Activated CD4-positive, alpha-beta T cell treated with anti-CD3 and anti-CD28 coated beads, Interleukin-2, amount 10 ng/mL, durations not matched to agents 24 days and 14 days (primary cell): ENCODE results near the gene THSD7B. TPM values are rescaled to one million over a fixed set of nuclear protein-coding genes. Genes with fewer than 3 reads are reported as not detected.
"Not testable (repeated sequence)": the region's sequence is repeated elsewhere in the genome, so short reads cannot be mapped to it uniquely, and the experiment has no call there.

Source experiments
- DNase-seq: peaks from one replicate; pipeline ENCODE4 v3.0.0; 2022
- H3K27ac Mint-ChIP-seq: one replicate; pipeline ENCODE4 v1.8.0; 2022; ENCODE audit warnings: mild to moderate bottlenecking, mixed read lengths
- H3K27me3 Mint-ChIP-seq: one replicate; pipeline ENCODE4 v1.8.0; 2022; ENCODE audit warnings: mixed read lengths
- H3K36me3 Mint-ChIP-seq: one replicate; pipeline ENCODE4 v1.8.0; 2022; ENCODE audit warnings: low read depth, mild to moderate bottlenecking, mixed read lengths
- H3K4me1 Mint-ChIP-seq: one replicate; pipeline ENCODE4 v1.8.0; 2021; ENCODE audit warnings: mixed read lengths
- H3K4me3 Mint-ChIP-seq: one replicate; pipeline ENCODE4 v1.8.0; 2022; ENCODE audit warnings: mild to moderate bottlenecking, moderate library complexity, mixed read lengths
- H3K9me3 Mint-ChIP-seq: one replicate; pipeline ENCODE4 v1.8.0; 2021; ENCODE audit warnings: mixed read lengths
- intact Hi-C: fragments of 100-400 bp; cut with micrococcal nuclease; formaldehyde crosslinking; loops from one replicate; pipeline ENCODE4 v1.15.1; 2023
- total RNA-seq: library from RNA; stranded (reverse); gene quantifications from 2 replicates; pipeline ENCODE4 v1.2.3, GENCODE V29; 2022

The THSD7B gene
- total RNA-seq, 1 donor from 2014 or later: not detected

GRCh38 chr2:137050949-137051348 is 285.6 kb downstream of the THSD7B start:
- H3K4me1 Mint-ChIP-seq: no peaks in the 10 kb centered on the region
- no peak overlapping the region for H3K4me3 Mint-ChIP-seq
- no peaks in the 10 kb centered on the region for H3K36me3 Mint-ChIP-seq
- H3K9me3 Mint-ChIP-seq: no peaks in the 10 kb centered on the region
- H3K27ac Mint-ChIP-seq: no peak overlapping the region
- intact Hi-C loops: no loop called here
- no peak for DNase-seq
- H3K27me3 Mint-ChIP-seq: no peaks in the 10 kb centered on the region

DNA sequence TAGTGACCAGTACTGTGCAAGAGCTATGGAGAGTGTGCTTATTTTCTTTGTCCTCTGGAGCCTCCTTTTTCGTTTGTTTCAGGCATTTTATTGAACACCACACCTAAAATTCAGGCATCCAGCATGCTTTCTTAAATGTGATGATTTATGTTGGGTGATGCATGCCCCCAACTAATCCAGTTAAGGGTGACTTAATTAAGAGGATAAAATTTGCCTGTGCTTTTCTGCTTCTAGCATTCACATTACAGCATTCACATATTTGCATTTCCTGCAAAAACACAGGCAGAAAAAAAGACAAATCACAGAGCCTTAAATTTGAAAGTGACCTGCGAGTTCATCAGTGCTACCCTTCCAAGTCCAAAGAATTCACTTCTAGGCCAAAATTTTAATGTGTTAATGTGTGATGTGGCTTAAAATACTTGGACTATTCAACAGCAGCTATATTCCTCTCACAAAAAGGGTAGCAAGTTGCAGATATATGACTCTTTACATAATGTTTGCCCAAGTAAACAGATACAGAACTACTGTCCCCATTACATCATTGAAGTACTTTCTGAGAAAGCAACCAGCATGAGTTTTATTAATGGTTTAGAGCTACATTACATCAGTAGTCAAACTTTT is 286.5 kb downstream of the THSD7B start:
- H3K27me3 Mint-ChIP-seq: no peaks in the 10 kb centered on the region
- no peaks in the 10 kb centered on the region for H3K9me3 Mint-ChIP-seq
- H3K27ac Mint-ChIP-seq: no peak overlapping the region
- no peaks in the 10 kb centered on the region for H3K36me3 Mint-ChIP-seq
- H3K4me1 Mint-ChIP-seq: no peaks in the 10 kb centered on the region
- no peak for DNase-seq
- no peak overlapping the region for H3K4me3 Mint-ChIP-seq
- intact Hi-C loops: no loop called here

GRCh38 chr2:137056704-137057103 is 291.4 kb downstream of the THSD7B start:
- no peaks in the 10 kb centered on the region for H3K36me3 Mint-ChIP-seq
- H3K27ac Mint-ChIP-seq: no peak overlapping the region
- intact Hi-C loops: no loop called here
- no peaks in the 10 kb centered on the region for H3K27me3 Mint-ChIP-seq
- no peak for DNase-seq
- H3K4me1 Mint-ChIP-seq: no peaks in the 10 kb centered on the region
- no peak overlapping the region for H3K4me3 Mint-ChIP-seq
- H3K9me3 Mint-ChIP-seq: no peaks in the 10 kb centered on the region

DNA sequence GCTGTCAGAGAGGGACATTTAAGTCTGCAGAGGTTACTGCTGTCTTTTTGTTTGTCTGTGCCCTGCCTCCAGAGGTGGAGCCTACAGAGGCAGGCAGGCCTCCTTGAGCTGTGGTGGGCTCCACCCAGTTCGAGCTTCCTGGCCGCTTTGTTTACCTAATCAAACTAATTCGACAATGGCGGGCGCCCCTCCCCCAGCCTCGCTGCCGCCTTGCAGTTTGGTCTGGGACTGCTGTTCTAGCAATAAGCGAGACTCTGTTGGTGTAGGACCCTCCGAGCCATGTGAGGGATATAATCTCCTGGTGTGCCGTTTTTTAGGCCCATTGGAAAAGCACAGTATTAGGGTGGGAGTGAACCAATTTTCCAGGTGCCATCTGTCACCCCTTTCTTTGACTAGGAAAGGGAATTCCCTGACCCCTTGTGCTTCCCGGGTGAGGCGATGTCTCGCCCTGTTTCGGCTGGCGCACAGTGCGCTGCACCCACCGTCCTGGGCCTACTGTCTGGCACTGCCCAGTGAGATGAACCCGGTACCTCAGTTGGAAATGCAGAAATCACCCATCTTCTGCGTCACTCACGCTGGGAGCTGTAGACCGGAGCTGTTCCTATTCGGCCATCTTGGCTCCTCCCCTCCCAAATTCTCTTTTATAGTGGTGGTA is 310.9 kb downstream of the THSD7B start:
- H3K36me3 Mint-ChIP-seq, DNase-seq, H3K4me3 Mint-ChIP-seq, intact Hi-C loops, H3K27me3 Mint-ChIP-seq, H3K4me1 Mint-ChIP-seq, H3K27ac Mint-ChIP-seq, H3K9me3 Mint-ChIP-seq: not testable (repeated sequence)

- Mint-ChIP-seq H3K27ac (no peak overlapping the region), H3K9me3 (no peaks in the 10 kb centered on the region), H3K27me3 (no peaks in the 10 kb centered on the region), H3K4me3 (no peak overlapping the region), H3K36me3 (no peaks in the 10 kb centered on the region), H3K4me1 (no peaks in the 10 kb centered on the region)
- intact Hi-C loops: no loop called here
- DNase-seq: no peak
Observed at GRCh38 chr2:137091704-137092103, 326.4 kb downstream of the THSD7B start.

GRCh38 chr2:137093116-137093515 is 327.8 kb downstream of the THSD7B start:
- DNase-seq: no peak
- H3K4me1 Mint-ChIP-seq: no peaks in the 10 kb centered on the region
- no peak overlapping the region for H3K4me3 Mint-ChIP-seq
- no peaks in the 10 kb centered on the region for H3K9me3 Mint-ChIP-seq
- no peaks in the 10 kb centered on the region for H3K27me3 Mint-ChIP-seq
- intact Hi-C loops: no loop called here
- no peak overlapping the region for H3K27ac Mint-ChIP-seq
- no peaks in the 10 kb centered on the region for H3K36me3 Mint-ChIP-seq

- no peak overlapping the region for H3K27ac Mint-ChIP-seq
- no peaks in the 10 kb centered on the region for H3K36me3 Mint-ChIP-seq
- no peaks in the 10 kb centered on the region for H3K27me3 Mint-ChIP-seq
Observed at GRCh38 chr2:137096187-137096586, 330.8 kb downstream of the THSD7B start.

DNA sequence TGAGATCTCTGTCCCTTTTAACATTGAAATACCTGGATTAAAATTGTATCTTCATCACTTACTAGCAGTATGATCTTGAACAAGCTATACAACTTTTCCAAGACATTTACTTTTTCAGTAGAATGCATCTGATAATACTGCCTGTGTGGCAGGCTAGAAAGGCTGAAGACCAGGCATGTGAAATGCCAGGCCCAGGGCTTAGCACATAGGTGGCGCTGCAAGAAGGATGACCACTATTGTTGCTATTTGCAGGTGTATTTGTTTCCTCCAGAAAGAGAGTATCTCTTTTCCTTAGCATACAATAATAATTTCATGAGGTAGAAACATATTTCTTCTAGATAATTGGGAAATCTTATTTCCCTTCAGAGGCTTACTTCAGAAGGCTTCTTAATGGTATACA is 331.3 kb downstream of the THSD7B start:
- Mint-ChIP-seq H3K27me3 (no peaks in the 10 kb centered on the region), H3K4me3 (no peak overlapping the region), H3K9me3 (no peaks in the 10 kb centered on the region), H3K27ac (no peak overlapping the region), H3K36me3 (no peaks in the 10 kb centered on the region), H3K4me1 (no peaks in the 10 kb centered on the region)
- no peak for DNase-seq
- intact Hi-C loops: no loop called here

More at GRCh38 chr2:137096187-137096586, 330.8 kb downstream of the THSD7B start:
- intact Hi-C loops: no loop called here
- no peak for DNase-seq
- Mint-ChIP-seq H3K4me1 (no peaks in the 10 kb centered on the region), H3K9me3 (no peaks in the 10 kb centered on the region), H3K4me3 (no peak overlapping the region)

DNA sequence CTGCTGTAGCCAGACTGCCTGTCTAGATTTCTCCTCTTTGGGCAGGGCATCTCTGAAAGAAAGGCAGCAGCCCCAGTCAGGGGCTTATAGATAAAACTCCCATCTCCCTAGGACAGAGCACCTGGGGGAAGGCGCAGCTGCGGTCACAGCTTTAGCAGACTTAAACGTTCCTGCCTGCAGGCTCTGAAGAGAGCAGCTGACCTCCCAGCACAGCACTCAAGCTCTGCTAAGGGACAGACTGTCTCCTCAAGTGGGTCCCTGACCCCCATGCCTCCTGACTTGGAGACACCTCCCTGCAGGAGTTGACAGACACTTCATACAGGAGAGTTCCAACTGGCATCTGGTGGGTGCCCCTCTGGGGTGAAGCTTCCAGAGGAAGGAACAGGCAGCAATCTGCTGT is 336.5 kb downstream of the THSD7B start:
- H3K27me3 Mint-ChIP-seq, H3K4me3 Mint-ChIP-seq, H3K9me3 Mint-ChIP-seq, intact Hi-C loops, DNase-seq, H3K27ac Mint-ChIP-seq, H3K36me3 Mint-ChIP-seq, H3K4me1 Mint-ChIP-seq: not testable (repeated sequence)

DNA sequence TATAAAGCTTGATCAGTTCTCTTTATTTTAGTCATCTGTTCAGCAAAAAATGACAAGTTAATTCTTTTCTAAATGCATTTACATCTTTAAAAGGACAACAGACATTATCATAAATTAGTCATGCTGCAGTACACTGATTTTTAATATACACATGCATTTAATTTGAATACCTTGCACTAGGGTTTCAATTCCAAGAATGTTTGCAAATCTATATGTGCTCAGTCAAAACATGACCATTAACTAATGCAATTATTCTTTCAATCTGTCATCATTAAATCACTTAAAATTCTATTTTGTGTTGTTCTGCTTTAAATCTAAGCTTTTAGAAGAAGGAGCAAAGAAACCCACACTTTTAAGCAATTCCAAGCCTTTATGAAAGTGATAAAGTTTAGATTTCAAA is 342.6 kb downstream of the THSD7B start:
- intact Hi-C loops: no loop called here
- Mint-ChIP-seq H3K4me1 (no peaks in the 10 kb centered on the region), H3K9me3 (peaks cover 4% of the 10 kb centered on the region), H3K36me3 (no peaks in the 10 kb centered on the region), H3K27ac (no peak overlapping the region), H3K27me3 (no peaks in the 10 kb centered on the region), H3K4me3 (no peak overlapping the region)
- DNase-seq: no peak

DNA sequence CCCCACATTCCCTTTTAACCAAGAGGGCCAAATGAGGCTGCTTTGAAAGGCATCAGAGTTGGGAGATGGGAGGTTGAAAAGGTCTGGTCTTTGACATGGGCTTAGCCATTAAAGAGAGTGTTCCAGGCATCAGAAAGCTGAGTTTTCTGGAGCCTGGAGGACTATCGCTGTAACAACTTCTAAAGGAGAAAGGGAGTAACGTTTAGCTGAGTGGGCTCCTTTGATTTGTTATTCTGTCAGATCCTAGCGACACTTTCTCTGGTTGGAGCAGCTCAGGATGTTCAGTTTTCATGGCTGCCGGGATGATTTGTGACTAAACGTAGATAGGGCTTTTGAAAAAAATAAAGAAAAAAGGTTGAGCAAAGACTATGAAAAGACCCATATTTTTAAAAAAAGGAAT is 346.6 kb downstream of the THSD7B start:
- H3K27ac Mint-ChIP-seq: no peak overlapping the region
- H3K36me3 Mint-ChIP-seq: no peaks in the 10 kb centered on the region
- H3K4me3 Mint-ChIP-seq: no peak overlapping the region
- intact Hi-C loops: no loop called here
- peaks cover 4% of the 10 kb centered on the region for H3K9me3 Mint-ChIP-seq
- no peaks in the 10 kb centered on the region for H3K27me3 Mint-ChIP-seq
- H3K4me1 Mint-ChIP-seq: no peaks in the 10 kb centered on the region
- no peak for DNase-seq

GRCh38 chr2:137115081-137115794 is 349.9 kb downstream of the THSD7B start:
- Mint-ChIP-seq H3K27ac (no peak overlapping the region), H3K4me3 (no peak overlapping the region), H3K9me3 (no peaks in the 10 kb centered on the region), H3K4me1 (no peaks in the 10 kb centered on the region), H3K27me3 (no peaks in the 10 kb centered on the region), H3K36me3 (no peaks in the 10 kb centered on the region)
- DNase-seq: no peak
- intact Hi-C loops: no loop called here

DNA sequence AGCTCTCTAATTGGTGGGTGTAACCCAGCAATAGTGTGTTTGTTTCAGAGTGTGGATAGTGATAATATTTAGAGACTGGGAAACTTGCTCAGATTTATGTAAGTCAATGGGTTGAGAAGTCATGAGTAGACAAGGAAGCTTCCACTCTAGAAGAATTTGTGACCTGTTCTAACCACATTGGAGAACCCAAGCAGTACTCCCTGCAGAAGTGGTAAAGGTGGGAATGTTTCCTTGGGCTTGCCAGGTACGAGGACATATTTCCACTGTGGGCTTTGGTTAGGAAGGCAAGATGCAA is 350.4 kb downstream of the THSD7B start:
- Mint-ChIP-seq H3K4me1 (no peaks in the 10 kb centered on the region), H3K27ac (no peak overlapping the region), H3K36me3 (no peaks in the 10 kb centered on the region), H3K27me3 (no peaks in the 10 kb centered on the region), H3K9me3 (no peaks in the 10 kb centered on the region), H3K4me3 (no peak overlapping the region)
- no peak for DNase-seq
- intact Hi-C loops: no loop called here

DNA sequence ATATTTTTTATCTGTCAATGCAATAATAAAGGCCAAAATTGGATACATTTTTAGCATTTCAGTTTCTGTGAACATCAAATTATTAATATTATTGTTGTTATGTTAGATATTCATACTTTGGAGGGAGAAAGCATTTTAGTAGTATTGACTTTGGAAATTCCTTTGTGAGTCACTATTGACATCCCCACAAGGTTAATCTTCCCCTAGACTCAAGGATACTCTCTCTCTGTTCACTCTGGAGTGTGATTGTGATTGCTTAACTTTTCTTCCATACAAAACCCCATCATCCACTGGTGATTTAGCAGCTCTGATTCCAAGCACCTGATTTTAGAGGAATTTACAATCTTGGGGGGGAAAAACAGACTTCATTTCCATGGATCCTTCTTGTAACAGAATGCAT is 352.0 kb downstream of the THSD7B start:
- Mint-ChIP-seq H3K4me3 (no peak overlapping the region), H3K36me3 (no peaks in the 10 kb centered on the region), H3K9me3 (no peaks in the 10 kb centered on the region), H3K27me3 (no peaks in the 10 kb centered on the region), H3K4me1 (no peaks in the 10 kb centered on the region), H3K27ac (no peak overlapping the region)
- intact Hi-C loops: no loop called here
- no peak for DNase-seq

- Mint-ChIP-seq H3K36me3 (no peaks in the 10 kb centered on the region), H3K4me3 (no peak overlapping the region), H3K27ac (no peak overlapping the region), H3K4me1 (no peaks in the 10 kb centered on the region), H3K9me3 (no peaks in the 10 kb centered on the region), H3K27me3 (no peaks in the 10 kb centered on the region)
- no peak for DNase-seq
- intact Hi-C loops: no loop called here
Observed at GRCh38 chr2:137118140-137118539, 352.8 kb downstream of the THSD7B start.
